Type B pancreatic cell (in vitro differentiated cells): Measurements from ENCODE around the gene BLMH. TPM values are rescaled to one million over a fixed set of nuclear protein-coding genes. Genes with fewer than 3 reads are reported as not detected.

Experiments used
- DNase-seq: peaks from one replicate; pipeline ENCODE4 v3.0.0; 2021; ENCODE audit warnings: mixed read lengths; ENCODE audit not compliant: unreplicated experiment; ENCODE audit errors: extremely low spot score
- H3K27ac Mint-ChIP-seq: 2 replicates; pipeline ENCODE4 v1.8.0; 2021; ENCODE audit warnings: mild to moderate bottlenecking, mixed read lengths
- H3K27me3 Mint-ChIP-seq: 2 replicates; pipeline ENCODE4 v1.8.0; 2021; ENCODE audit warnings: mixed read lengths
- H3K36me3 Mint-ChIP-seq: 2 replicates; pipeline ENCODE4 v1.8.0; 2021; ENCODE audit warnings: mixed read lengths
- H3K4me1 Mint-ChIP-seq: one replicate; pipeline ENCODE4 v1.8.0; 2021; ENCODE audit warnings: mixed read lengths; ENCODE audit not compliant: unreplicated experiment
- H3K4me3 Mint-ChIP-seq: 2 replicates; pipeline ENCODE4 v1.8.0; 2021; ENCODE audit warnings: mild to moderate bottlenecking, mixed read lengths
- H3K9me3 Mint-ChIP-seq: 2 replicates; pipeline ENCODE4 v1.8.0; 2021; ENCODE audit warnings: mixed read lengths
- CTCF ChIP-seq: fragments of 200-600 bp; sonication (generic); conservative IDR thresholded peaks from 2 replicates; pipeline ENCODE4 v1.5.0; 2021; ENCODE audit warnings: antibody characterized with exemption, mild to moderate bottlenecking
- total RNA-seq: library from RNA; stranded (reverse); gene quantifications from 2 replicates; pipeline ENCODE4 v1.2.1, GENCODE V29; 2021; ENCODE audit warnings: low replicate concordance

The BLMH gene
- total RNA-seq, 1 donor from 2014 or later, result 58.2 TPM

DNA sequence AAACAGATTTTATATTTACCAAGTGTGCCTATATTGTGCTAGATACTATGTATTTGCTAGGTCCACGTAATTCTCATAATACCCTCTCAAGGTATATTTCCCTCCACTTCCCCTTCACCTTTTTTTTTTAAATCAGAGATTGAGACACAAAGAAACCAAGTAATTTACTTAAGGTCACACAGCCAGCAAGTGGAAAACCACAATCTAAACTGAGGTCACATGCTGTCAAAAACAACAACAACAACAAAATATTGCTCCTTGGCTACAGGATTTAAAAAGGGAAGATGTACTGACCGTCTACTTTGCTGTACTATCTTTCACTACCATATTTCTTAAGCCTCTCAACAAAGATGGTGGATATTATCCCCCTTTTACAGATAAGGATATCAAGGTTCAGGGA, 15.8 kb downstream of the BLMH start:
- Mint-ChIP-seq H3K27ac (no peak overlapping the region), H3K4me3 (no peak overlapping the region), H3K27me3 (no peaks in the 10 kb centered on the region), H3K4me1 (no peaks in the 10 kb centered on the region), H3K9me3 (no peaks in the 10 kb centered on the region), H3K36me3 (peaks cover 28% of the 10 kb centered on the region)
- no peak for TF ChIP-seq CTCF
- DNase-seq, result no peak

DNA sequence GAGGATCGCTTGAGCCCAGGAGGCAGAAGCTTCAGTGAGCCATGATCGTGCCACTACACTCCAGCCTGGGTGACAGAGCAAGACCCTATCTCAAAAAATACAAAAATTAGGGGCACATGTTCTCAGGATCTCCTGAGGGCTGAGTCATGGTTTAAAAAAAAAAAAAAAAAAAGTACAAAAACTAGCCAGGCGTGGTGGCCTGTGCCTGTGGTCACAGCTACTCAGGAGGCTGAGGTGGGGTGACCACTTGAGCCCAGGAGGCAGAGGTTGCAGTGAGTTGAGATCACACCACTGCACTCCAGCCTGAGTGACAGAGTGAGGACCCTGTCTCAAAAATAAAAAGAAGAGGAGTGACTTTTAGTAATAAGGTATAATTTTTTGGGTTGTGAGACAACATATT, 16.9 kb downstream of the BLMH start:
- Mint-ChIP-seq H3K9me3 (no peaks in the 10 kb centered on the region), H3K36me3 (peaks cover 33% of the 10 kb centered on the region), H3K27ac (no peak overlapping the region), H3K4me3 (no peak overlapping the region), H3K27me3 (no peaks in the 10 kb centered on the region), H3K4me1 (no peaks in the 10 kb centered on the region)
- no peak for TF ChIP-seq CTCF
- DNase-seq, result no peak

GRCh38 chr17:30273373-30273772, 18.4 kb downstream of the BLMH start:
- TF ChIP-seq CTCF, result no peak
- Mint-ChIP-seq H3K27ac (no peak overlapping the region), H3K4me3 (no peak overlapping the region), H3K4me1 (no peaks in the 10 kb centered on the region), H3K36me3 (peaks cover 37% of the 10 kb centered on the region), H3K9me3 (no peaks in the 10 kb centered on the region), H3K27me3 (no peaks in the 10 kb centered on the region)
- no peak for DNase-seq

GRCh38 chr17:30271102-30271501, 20.6 kb downstream of the BLMH start:
- Mint-ChIP-seq H3K4me3 (no peak overlapping the region), H3K9me3 (no peaks in the 10 kb centered on the region), H3K36me3 (peaks cover 45% of the 10 kb centered on the region), H3K4me1 (no peaks in the 10 kb centered on the region), H3K27me3 (no peaks in the 10 kb centered on the region), H3K27ac (no peak overlapping the region)
- DNase-seq, result no peak
- no peak for TF ChIP-seq CTCF

DNA sequence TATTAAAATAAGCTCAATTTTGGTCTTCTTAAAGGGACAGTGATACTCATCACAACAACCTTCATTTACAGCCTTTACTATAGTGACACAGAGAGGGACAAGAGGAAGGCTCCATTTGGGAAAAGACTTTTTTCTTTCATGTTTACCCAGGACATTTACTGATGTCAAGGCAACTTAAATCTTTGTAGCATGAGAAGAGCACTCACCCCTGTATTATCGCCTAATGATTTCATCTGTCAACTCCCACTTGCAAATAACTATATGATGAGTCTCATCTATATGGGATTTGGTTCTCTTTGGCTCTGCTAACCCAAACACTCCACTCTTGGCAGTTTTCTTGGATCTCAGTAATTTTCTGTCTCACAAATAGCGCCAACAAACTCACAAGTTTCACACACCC, 24.1 kb downstream of the BLMH start:
- Mint-ChIP-seq H3K36me3 (peaks cover 28% of the 10 kb centered on the region), H3K27me3 (no peaks in the 10 kb centered on the region), H3K27ac (no peak overlapping the region), H3K4me3 (no peak overlapping the region), H3K4me1 (peaks cover 8% of the 10 kb centered on the region), H3K9me3 (no peaks in the 10 kb centered on the region)
- TF ChIP-seq CTCF, result no peak
- DNase-seq, result no peak

GRCh38 chr17:30263552-30264333, 28.0 kb downstream of the BLMH start:
- DNase-seq, result no peak
- Mint-ChIP-seq H3K27ac (no peak overlapping the region), H3K36me3 (peaks cover 23% of the 10 kb centered on the region), H3K4me1 (peaks cover 8% of the 10 kb centered on the region), H3K9me3 (no peaks in the 10 kb centered on the region), H3K27me3 (no peaks in the 10 kb centered on the region), H3K4me3 (no peak overlapping the region)
- TF ChIP-seq CTCF, result no peak
